Omental fat pad (tissue), 4 donors: ENCODE data around the gene RPL18A. TPM values are rescaled to one million over a fixed set of nuclear protein-coding genes. Genes with fewer than 3 reads are reported as not detected.

Experiments used
- ATAC-seq: fragments of 150-250 bp; one replicate; pipeline ENCODE4 v1.9.1; 2016; ENCODE audit warnings: mild to moderate bottlenecking, moderate library complexity; ENCODE audit not compliant: low FRiP score
- DNase-seq: peaks from one replicate; pipeline ENCODE4 v3.0.0-alpha.2; 2019; ENCODE audit warnings: low spot score
- CTCF ChIP-seq, 3 donors: fragments of 450-650 bp; IDR thresholded peaks; one replicate each; pipeline ENCODE4 v1.5.1; 2016 to 2017; ENCODE audit warnings: antibody characterized with exemption in 3 of 3, mild to moderate bottlenecking in 3 of 3, moderate library complexity in 2 of 3
- total RNA-seq, 4 donors: library from RNA; depleted of rRNA; stranded (reverse); fragments of >200 nt; gene quantifications; one replicate each; pipeline ENCODE4 v1.1.0, GENCODE V29; 2016

RPL18A gene
- total RNA-seq, 4 donors from 2014 or later: 1,225 to 1,599 (median 1,335) TPM

GRCh38 chr19:17834350-17835181, 25.1 kb upstream of the RPL18A start:
- ATAC-seq: no peak
- no peak for TF ChIP-seq CTCF (IDR thresholded peaks at IDR 0.05)

GRCh38 chr19:17835182-17836006, 24.3 kb upstream of the RPL18A start:
- no peak for TF ChIP-seq CTCF (IDR thresholded peaks at IDR 0.05)
- ATAC-seq (no peak), DNase-seq (no peak)

More at GRCh38 chr19:17834350-17835181, 25.1 kb upstream of the RPL18A start:
- DNase-seq: no peak

- no peak for ATAC-seq
- no peak for TF ChIP-seq CTCF (IDR thresholded peaks at IDR 0.05)
- no peak for DNase-seq
Measured at GRCh38 chr19:17836530-17836929, 23.2 kb upstream of the RPL18A start.

GRCh38 chr19:17837972-17838371, 21.7 kb upstream of the RPL18A start:
- ATAC-seq (no peak), DNase-seq (no peak)
- TF ChIP-seq CTCF (IDR thresholded peaks at IDR 0.05): no peak

GRCh38 chr19:17840019-17840418, 19.7 kb upstream of the RPL18A start:
- ATAC-seq (no peak), DNase-seq (no peak)
- no peak for TF ChIP-seq CTCF (IDR thresholded peaks at IDR 0.05)

- ATAC-seq: no peak
- no peak for TF ChIP-seq CTCF (IDR thresholded peaks at IDR 0.05)
- no peak for DNase-seq
Measured at GRCh38 chr19:17841371-17841809, 18.3 kb upstream of the RPL18A start.
